ENCODE measurements around the gene CDYL. TPM values are rescaled to one million over a fixed set of nuclear protein-coding genes. Genes with fewer than 3 reads are reported as not detected.

Gene CDYL
- total and polyA plus RNA-seq, 4 donors = 3.3 to 25.4 (median 11.0) TPM

DNA sequence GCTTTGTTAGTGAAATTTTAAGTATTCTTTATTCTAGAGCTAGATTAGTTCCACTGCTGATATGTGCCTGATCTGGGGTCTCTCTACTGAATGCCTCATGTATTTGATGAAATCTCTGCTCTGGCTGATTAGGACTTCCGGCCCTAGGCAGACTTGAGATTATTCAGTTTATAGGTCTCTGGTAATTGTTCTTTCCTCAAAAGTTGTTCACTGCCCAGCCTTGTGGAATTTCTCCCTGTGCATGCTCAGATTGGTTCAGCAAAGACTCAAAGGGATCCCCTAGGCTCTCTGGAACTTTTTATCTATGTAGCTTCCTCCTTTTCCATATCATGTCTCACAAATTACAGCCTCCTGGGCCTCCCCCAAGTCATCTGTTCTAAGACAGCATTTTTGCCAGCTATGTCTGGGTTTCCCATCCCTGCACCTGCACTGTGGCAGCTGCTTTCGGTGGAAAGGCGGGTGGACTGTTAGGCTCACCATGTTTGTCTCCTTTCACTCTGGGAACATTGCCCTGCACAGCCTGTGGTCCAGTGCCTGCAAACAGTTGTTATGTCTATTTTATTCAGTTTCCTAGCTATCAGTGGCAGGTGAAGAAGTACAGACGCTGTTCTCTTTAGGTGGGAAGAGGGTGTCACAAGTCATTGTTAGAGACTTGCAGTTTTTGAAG lies 154.0 kb downstream of the CDYL start:
- Histone ChIP-seq H3K36me3 (ENCODE audit: control insufficient read depth in 4 of 4, insufficient read depth in 3 of 4, low read depth in 1 of 4, low read length in 3 of 4) (no peaks in the 10 kb centered on the region), H3K4me1 (ENCODE audit: control insufficient read depth in 4 of 4, insufficient read depth in 4 of 4, low read length in 3 of 4) (no peaks in the 10 kb centered on the region), H3K9me3 (ENCODE audit: control insufficient read depth in 4 of 4, low read length in 3 of 4) (no peaks in the 10 kb centered on the region), H3K27ac (ENCODE audit: low read depth in 1 of 2, low read length in 2 of 2) (no peak overlapping the region), H3K27me3 (ENCODE audit: control insufficient read depth in 4 of 4, insufficient read depth in 4 of 4, low read length in 3 of 4) (no peaks in the 10 kb centered on the region), H3K9ac (ENCODE audit: low read depth in 1 of 2, low read length in 2 of 2) (no peak overlapping the region), H3K4me3 (ENCODE audit: low read depth in 1 of 3, low read length in 3 of 3) (no peak overlapping the region)
- DNase-seq (ENCODE audit: low spot score) = no peak
- TF ChIP-seq, protein P1, sequence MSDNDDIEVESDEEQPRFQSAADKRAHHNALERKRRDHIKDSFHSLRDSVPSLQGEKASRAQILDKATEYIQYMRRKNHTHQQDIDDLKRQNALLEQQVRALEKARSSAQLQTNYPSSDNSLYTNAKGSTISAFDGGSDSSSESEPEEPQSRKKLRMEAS (IDR thresholded peaks at IDR 0.05) = no peak
- no peak for TF ChIP-seq HNF4A (conservative IDR thresholded peaks at IDR 0.05)
- TF ChIP-seq GABPA (IDR thresholded peaks at IDR 0.05 in 1 of 2, conservative IDR thresholded peaks at IDR 0.05 in 1 of 2) = no peak
- TF ChIP-seq, protein P2, sequence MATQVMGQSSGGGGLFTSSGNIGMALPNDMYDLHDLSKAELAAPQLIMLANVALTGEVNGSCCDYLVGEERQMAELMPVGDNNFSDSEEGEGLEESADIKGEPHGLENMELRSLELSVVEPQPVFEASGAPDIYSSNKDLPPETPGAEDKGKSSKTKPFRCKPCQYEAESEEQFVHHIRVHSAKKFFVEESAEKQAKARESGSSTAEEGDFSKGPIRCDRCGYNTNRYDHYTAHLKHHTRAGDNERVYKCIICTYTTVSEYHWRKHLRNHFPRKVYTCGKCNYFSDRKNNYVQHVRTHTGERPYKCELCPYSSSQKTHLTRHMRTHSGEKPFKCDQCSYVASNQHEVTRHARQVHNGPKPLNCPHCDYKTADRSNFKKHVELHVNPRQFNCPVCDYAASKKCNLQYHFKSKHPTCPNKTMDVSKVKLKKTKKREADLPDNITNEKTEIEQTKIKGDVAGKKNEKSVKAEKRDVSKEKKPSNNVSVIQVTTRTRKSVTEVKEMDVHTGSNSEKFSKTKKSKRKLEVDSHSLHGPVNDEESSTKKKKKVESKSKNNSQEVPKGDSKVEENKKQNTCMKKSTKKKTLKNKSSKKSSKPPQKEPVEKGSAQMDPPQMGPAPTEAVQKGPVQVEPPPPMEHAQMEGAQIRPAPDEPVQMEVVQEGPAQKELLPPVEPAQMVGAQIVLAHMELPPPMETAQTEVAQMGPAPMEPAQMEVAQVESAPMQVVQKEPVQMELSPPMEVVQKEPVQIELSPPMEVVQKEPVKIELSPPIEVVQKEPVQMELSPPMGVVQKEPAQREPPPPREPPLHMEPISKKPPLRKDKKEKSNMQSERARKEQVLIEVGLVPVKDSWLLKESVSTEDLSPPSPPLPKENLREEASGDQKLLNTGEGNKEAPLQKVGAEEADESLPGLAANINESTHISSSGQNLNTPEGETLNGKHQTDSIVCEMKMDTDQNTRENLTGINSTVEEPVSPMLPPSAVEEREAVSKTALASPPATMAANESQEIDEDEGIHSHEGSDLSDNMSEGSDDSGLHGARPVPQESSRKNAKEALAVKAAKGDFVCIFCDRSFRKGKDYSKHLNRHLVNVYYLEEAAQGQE (IDR thresholded peaks at IDR 0.05) = no peak
- no peak for TF ChIP-seq FOXA1 (IDR thresholded peaks at IDR 0.05)
- TF ChIP-seq, protein P3, sequence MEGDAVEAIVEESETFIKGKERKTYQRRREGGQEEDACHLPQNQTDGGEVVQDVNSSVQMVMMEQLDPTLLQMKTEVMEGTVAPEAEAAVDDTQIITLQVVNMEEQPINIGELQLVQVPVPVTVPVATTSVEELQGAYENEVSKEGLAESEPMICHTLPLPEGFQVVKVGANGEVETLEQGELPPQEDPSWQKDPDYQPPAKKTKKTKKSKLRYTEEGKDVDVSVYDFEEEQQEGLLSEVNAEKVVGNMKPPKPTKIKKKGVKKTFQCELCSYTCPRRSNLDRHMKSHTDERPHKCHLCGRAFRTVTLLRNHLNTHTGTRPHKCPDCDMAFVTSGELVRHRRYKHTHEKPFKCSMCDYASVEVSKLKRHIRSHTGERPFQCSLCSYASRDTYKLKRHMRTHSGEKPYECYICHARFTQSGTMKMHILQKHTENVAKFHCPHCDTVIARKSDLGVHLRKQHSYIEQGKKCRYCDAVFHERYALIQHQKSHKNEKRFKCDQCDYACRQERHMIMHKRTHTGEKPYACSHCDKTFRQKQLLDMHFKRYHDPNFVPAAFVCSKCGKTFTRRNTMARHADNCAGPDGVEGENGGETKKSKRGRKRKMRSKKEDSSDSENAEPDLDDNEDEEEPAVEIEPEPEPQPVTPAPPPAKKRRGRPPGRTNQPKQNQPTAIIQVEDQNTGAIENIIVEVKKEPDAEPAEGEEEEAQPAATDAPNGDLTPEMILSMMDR (IDR thresholded peaks at IDR 0.05; ENCODE audit: low read depth, low read length, missing input control) = no peak
- TF ChIP-seq SP1 (IDR thresholded peaks at IDR 0.05) = no peak
- no peak for TF ChIP-seq FOXA2 (IDR thresholded peaks at IDR 0.05)
- TF ChIP-seq, protein P4, sequence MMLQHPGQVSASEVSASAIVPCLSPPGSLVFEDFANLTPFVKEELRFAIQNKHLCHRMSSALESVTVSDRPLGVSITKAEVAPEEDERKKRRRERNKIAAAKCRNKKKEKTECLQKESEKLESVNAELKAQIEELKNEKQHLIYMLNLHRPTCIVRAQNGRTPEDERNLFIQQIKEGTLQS (IDR thresholded peaks at IDR 0.05) = no peak
- no peak for TF ChIP-seq JUND (IDR thresholded peaks at IDR 0.05)
- TF ChIP-seq, protein P5, sequence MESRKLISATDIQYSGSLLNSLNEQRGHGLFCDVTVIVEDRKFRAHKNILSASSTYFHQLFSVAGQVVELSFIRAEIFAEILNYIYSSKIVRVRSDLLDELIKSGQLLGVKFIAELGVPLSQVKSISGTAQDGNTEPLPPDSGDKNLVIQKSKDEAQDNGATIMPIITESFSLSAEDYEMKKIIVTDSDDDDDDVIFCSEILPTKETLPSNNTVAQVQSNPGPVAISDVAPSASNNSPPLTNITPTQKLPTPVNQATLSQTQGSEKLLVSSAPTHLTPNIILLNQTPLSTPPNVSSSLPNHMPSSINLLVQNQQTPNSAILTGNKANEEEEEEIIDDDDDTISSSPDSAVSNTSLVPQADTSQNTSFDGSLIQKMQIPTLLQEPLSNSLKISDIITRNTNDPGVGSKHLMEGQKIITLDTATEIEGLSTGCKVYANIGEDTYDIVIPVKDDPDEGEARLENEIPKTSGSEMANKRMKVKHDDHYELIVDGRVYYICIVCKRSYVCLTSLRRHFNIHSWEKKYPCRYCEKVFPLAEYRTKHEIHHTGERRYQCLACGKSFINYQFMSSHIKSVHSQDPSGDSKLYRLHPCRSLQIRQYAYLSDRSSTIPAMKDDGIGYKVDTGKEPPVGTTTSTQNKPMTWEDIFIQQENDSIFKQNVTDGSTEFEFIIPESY (IDR thresholded peaks at IDR 0.05) = no peak
- TF ChIP-seq YY1 (IDR thresholded peaks at IDR 0.05) = no peak
- no peak for TF ChIP-seq TAF1 (conservative IDR thresholded peaks at IDR 0.05)
- no peak for TF ChIP-seq EGR1 (IDR thresholded peaks at IDR 0.05; ENCODE audit: low read depth in 2 of 2)
- no peak for TF ChIP-seq HNF4G (IDR thresholded peaks at IDR 0.05)
- TF ChIP-seq NR2F2 (IDR thresholded peaks at IDR 0.05) = no peak
- no peak for TF ChIP-seq RAD21 (IDR thresholded peaks at IDR 0.05)
- TF ChIP-seq RXRA (IDR thresholded peaks at IDR 0.05) = no peak
- WGBS = 89% methylated on average over 4 of the region's 4 CpGs

Data from liver (tissue), 9 donors.